HCT116 (cell line): ENCODE data around the gene ADAMTS13. TPM values are rescaled to one million over a fixed set of nuclear protein-coding genes. Genes with fewer than 3 reads are reported as not detected.

Experiments used
- ATAC-seq: fragments of 200-7000 bp; cut with Tn5 transposase; 2 replicates; pipeline ENCODE4 v1.9.1; 2020; ENCODE audit warnings: mild to moderate bottlenecking, moderate library complexity
- BruUV-seq: library from RNA; stranded (reverse); fragments of 400-500 nt; replicated peaks from 2 replicates; lab custom pipeline; 2021; lab: Mats Ljungman, UMichigan
- CTCF ChIA-PET: fragments of 300-600 bp; sonication (Branson Sonifier 250); formaldehyde crosslinking; loops from one replicate; lab custom pipeline; 2021; ENCODE audit warnings: antibody characterized with exemption; lab: Charles Lee
- POLR2A ChIA-PET: fragments of 300-600, 350-600 bp; sonication (Branson Sonifier 250); formaldehyde crosslinking; loops from one replicate; lab custom pipeline; 2021; ENCODE audit warnings: antibody characterized with exemption; lab: Charles Lee
- RAD21 ChIA-PET, 2 experiments: fragments of 300-600 bp; sonication (Branson Sonifier 250); formaldehyde crosslinking; loops; one replicate each; lab custom pipeline; 2023; ENCODE audit warnings: low total read pairs in 2 of 2; ENCODE audit not compliant: uncharacterized antibody in 2 of 2, unreplicated experiment in 2 of 2, low non-redundant PET in 1 of 2; lab: Charles Lee
- DNase-seq: peaks from one replicate; pipeline ENCODE4 v3.0.0-alpha.2; 2010; ENCODE audit warnings: low read depth, low spot score
- H2AFZ ChIP-seq: fragments of 200-600 bp; shearing (Covaris generic), sonication (generic); 2 replicates; pipeline ENCODE4 v1.6.1; 2017; ENCODE audit warnings: low read depth, mixed run types, mixed read lengths, antibody characterized with exemption, low read length; ENCODE audit not compliant: poor library complexity, severe bottlenecking
- H3K27ac ChIP-seq: 2 replicates; pipeline ENCODE4 v1.5.1; 2012; ENCODE audit warnings: low read depth, low read length
- H3K27me3 ChIP-seq: fragments of 200-600 bp; sonication (generic); 2 replicates; pipeline ENCODE4 v1.6.1; 2016; ENCODE audit warnings: mixed run types, low read length, mixed read lengths; ENCODE audit not compliant: insufficient read depth
- H3K36me3 ChIP-seq, 2 experiments: fragments of 200-500 bp in 1 of 2; fragments of 200-600 bp in 1 of 2; sonication (Bioruptor generic) in 1 of 2; sonication (generic) in 1 of 2; 2 replicates each; pipeline versions ENCODE4 v1.5.1 to v1.6.1; 2014 to 2016; ENCODE audit warnings: low read length in 2 of 2, inconsistent platforms in 1 of 2, mixed read lengths in 1 of 2, mixed run types in 1 of 2; ENCODE audit not compliant: insufficient read depth in 2 of 2, control insufficient read depth in 1 of 2
- H3K4me1 ChIP-seq, 2 experiments: fragments of 200-600 bp in 1 of 2; sonication (generic) in 1 of 2; 2 replicates each; pipeline versions ENCODE4 v1.5.1 to v1.6.1; 2012 to 2017; ENCODE audit warnings: low read length in 2 of 2, inconsistent platforms in 1 of 2, mild to moderate bottlenecking in 1 of 2, mixed read lengths in 1 of 2, mixed run types in 1 of 2, moderate library complexity in 1 of 2; ENCODE audit not compliant: insufficient read depth in 2 of 2, control insufficient read depth in 1 of 2
- H3K4me2 ChIP-seq: fragments of 200-600 bp; sonication (generic); 2 replicates; pipeline ENCODE4 v1.6.1; 2017; ENCODE audit warnings: mixed run types, low read length, mixed read lengths
- H3K4me3 ChIP-seq, 2 experiments: fragments of 200-600 bp in 1 of 2; sonication (generic) in 1 of 2; replicated peaks in 1 of 2; 2 replicates each; pipeline ENCODE4 v1.5.1; 2011 to 2016; ENCODE audit warnings: low read length in 2 of 2, control low read depth in 1 of 2, low read depth in 1 of 2, mild to moderate bottlenecking in 1 of 2, mixed read lengths in 1 of 2, mixed run types in 1 of 2
- H3K79me2 ChIP-seq: fragments of 200-600 bp; sonication (generic); 2 replicates; pipeline ENCODE4 v1.6.1; 2017; ENCODE audit warnings: mild to moderate bottlenecking, mixed run types, low read length, moderate library complexity, mixed read lengths; ENCODE audit not compliant: insufficient read depth
- H3K9ac ChIP-seq: fragments of 200-600 bp; sonication (generic); 2 replicates; pipeline ENCODE4 v1.6.1; 2016; ENCODE audit warnings: low read length, mixed read lengths
- H3K9me2 ChIP-seq: fragments of 200-600 bp; sonication (generic), shearing (Covaris generic); 2 replicates; pipeline ENCODE4 v1.6.1; 2017; ENCODE audit warnings: mixed run types, mild to moderate bottlenecking, moderate library complexity; ENCODE audit not compliant: insufficient read depth
- H3K9me3 ChIP-seq, 2 experiments: fragments of 200-500 bp in 1 of 2; fragments of 200-600 bp in 1 of 2; sonication (Bioruptor generic) in 1 of 2; sonication (generic) in 1 of 2; 2 replicates each; pipeline ENCODE4 v1.6.1; 2014 to 2017; ENCODE audit warnings: low read length in 2 of 2, mixed read lengths in 2 of 2, inconsistent platforms in 1 of 2, low read depth in 1 of 2, mild to moderate bottlenecking in 1 of 2, mixed run types in 1 of 2, moderate library complexity in 1 of 2; ENCODE audit not compliant: control insufficient read depth in 1 of 2, insufficient read depth in 1 of 2
- H4K20me1 ChIP-seq: fragments of 200-600 bp; sonication (generic), shearing (Covaris generic); 2 replicates; pipeline ENCODE4 v1.6.1; 2017; ENCODE audit warnings: mixed run types, mild to moderate bottlenecking, moderate library complexity; ENCODE audit not compliant: insufficient read depth
- CEBPB ChIP-seq: IDR thresholded peaks from 2 replicates; pipeline ENCODE4 v1.6.1; 2012; ENCODE audit warnings: low read depth
- CTCF ChIP-seq, 3 experiments: fragments of 200-600 bp in 1 of 3; sonication (generic) in 1 of 3; IDR thresholded peaks in 2 of 3; conservative IDR thresholded peaks in 1 of 3; 2 replicates each; pipeline ENCODE4 v1.5.1; 2012 to 2017; ENCODE audit warnings: low read depth in 2 of 3, low read length in 2 of 3, antibody characterized with exemption in 1 of 3, borderline replicate concordance in 1 of 3, control low read depth in 1 of 3, mild to moderate bottlenecking in 1 of 3, mixed read lengths in 1 of 3, mixed run types in 1 of 3, moderate library complexity in 1 of 3; ENCODE audit not compliant: insufficient read depth in 1 of 3
- EGR1 ChIP-seq: IDR thresholded peaks from 2 replicates; pipeline ENCODE4 v1.6.1; 2012; ENCODE audit warnings: low read depth
- EZH2 ChIP-seq: fragments of 200-600 bp; sonication (generic); IDR thresholded peaks from 2 replicates; pipeline ENCODE4 v1.6.1; 2017; ENCODE audit warnings: antibody characterized with exemption, mixed run types
- EZH2phosphoT487 ChIP-seq: fragments of 200-600 bp; IDR thresholded peaks from 2 replicates; pipeline ENCODE4 v1.6.1; 2018; ENCODE audit warnings: antibody characterized with exemption, borderline replicate concordance
- POLR2A ChIP-seq: IDR thresholded peaks from 2 replicates; pipeline ENCODE4 v1.7.0; 2011; ENCODE audit warnings: borderline replicate concordance; ENCODE audit not compliant: insufficient read depth, insufficient read length; ENCODE audit errors: extremely low read depth
- POLR2AphosphoS5 ChIP-seq: IDR thresholded peaks from 2 replicates; pipeline ENCODE4 v1.6.1; 2011; ENCODE audit warnings: mild to moderate bottlenecking, low read depth, low read length, moderate library complexity
- SIN3A ChIP-seq: IDR thresholded peaks from 2 replicates; pipeline ENCODE4 v1.6.1; 2012; ENCODE audit warnings: low read depth
- SP1 ChIP-seq: IDR thresholded peaks from 2 replicates; pipeline ENCODE4 v1.6.1; 2012; ENCODE audit warnings: low read depth
- SRF ChIP-seq: IDR thresholded peaks from 2 replicates; pipeline ENCODE4 v1.6.1; 2012; ENCODE audit warnings: low read depth
- TCF7L2 ChIP-seq: IDR thresholded peaks from 2 replicates; pipeline ENCODE4 v1.7.0; 2011; ENCODE audit warnings: borderline replicate concordance, inconsistent platforms; ENCODE audit not compliant: insufficient read depth, insufficient read length; ENCODE audit errors: extremely low read depth
- intact Hi-C: fragments of 100-400 bp; cut with micrococcal nuclease; formaldehyde crosslinking; loops from 2 replicates; pipeline ENCODE4 v1.10.0; 2022
- total RNA-seq: library from RNA; stranded (reverse); gene quantifications from one replicate; pipeline ENCODE4 v1.2.1, GENCODE V29; 2021; ENCODE audit not compliant: unreplicated experiment
- TF ChIP-seq, protein P1 (sequence below): IDR thresholded peaks from 2 replicates; pipeline ENCODE4 v1.6.1; 2012; ENCODE audit warnings: low read depth
- TF ChIP-seq, protein P2 (sequence below): IDR thresholded peaks from 2 replicates; pipeline ENCODE4 v1.6.1; 2011; ENCODE audit warnings: mild to moderate bottlenecking, low read length, moderate library complexity; ENCODE audit not compliant: insufficient replicate concordance; ENCODE audit errors: extremely low read depth

Gene ADAMTS13
- total RNA-seq, 1 experiment from 2014 or later, result 9.2 TPM

DNA sequence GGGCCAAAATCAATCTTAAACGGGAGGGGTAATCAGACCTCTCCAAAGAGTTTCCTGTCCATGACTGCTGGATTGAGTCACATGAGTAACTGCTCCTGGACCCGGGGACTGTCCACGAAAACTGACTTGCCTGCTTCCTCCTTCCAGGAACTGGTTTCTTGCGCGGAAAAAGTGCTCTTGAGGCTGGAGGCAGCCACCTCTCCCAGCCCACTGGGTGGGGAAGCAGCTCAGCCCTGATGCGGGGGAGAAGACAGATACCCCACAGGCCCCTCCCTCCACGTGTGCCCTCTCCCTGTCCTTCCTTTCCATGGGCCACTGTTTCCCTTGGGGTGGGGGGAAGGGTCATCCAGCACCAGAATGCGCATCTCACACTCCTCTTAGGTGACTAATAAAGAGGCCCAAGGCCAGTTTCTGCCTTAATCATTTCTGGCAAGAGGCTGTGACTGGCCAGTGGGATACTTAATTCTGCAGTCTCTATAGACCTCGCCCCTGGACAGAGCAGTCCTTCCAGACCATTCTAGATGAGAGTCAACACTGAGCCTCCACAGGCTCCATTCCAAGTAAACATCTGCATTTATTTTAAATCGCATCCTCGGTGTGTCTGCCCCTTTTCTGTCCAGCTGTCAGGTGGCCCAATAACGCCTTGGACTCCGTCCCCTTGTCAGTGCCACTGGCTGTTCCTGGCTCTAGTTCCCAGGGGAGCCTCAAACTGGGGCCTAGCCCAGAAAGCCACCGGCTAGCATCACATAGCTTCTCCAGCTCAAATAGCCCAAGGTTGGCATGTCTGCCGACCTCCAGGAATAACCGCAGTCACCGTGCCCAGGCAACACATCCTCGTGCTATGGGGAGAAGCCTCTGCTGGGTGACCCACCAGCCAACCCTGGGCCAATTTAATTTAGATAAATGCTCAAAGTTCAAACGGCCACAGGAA, 16.4 kb upstream of the ADAMTS13 start:
- TF ChIP-seq SIN3A, result no peak
- no peak for TF ChIP-seq POLR2AphosphoS5
- TF ChIP-seq, protein P1, sequence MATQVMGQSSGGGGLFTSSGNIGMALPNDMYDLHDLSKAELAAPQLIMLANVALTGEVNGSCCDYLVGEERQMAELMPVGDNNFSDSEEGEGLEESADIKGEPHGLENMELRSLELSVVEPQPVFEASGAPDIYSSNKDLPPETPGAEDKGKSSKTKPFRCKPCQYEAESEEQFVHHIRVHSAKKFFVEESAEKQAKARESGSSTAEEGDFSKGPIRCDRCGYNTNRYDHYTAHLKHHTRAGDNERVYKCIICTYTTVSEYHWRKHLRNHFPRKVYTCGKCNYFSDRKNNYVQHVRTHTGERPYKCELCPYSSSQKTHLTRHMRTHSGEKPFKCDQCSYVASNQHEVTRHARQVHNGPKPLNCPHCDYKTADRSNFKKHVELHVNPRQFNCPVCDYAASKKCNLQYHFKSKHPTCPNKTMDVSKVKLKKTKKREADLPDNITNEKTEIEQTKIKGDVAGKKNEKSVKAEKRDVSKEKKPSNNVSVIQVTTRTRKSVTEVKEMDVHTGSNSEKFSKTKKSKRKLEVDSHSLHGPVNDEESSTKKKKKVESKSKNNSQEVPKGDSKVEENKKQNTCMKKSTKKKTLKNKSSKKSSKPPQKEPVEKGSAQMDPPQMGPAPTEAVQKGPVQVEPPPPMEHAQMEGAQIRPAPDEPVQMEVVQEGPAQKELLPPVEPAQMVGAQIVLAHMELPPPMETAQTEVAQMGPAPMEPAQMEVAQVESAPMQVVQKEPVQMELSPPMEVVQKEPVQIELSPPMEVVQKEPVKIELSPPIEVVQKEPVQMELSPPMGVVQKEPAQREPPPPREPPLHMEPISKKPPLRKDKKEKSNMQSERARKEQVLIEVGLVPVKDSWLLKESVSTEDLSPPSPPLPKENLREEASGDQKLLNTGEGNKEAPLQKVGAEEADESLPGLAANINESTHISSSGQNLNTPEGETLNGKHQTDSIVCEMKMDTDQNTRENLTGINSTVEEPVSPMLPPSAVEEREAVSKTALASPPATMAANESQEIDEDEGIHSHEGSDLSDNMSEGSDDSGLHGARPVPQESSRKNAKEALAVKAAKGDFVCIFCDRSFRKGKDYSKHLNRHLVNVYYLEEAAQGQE, result no peak
- no peak for TF ChIP-seq CTCF (IDR thresholded peaks at IDR 0.05 in 2 of 3, conservative IDR thresholded peaks at IDR 0.05 in 1 of 3; ENCODE audit: borderline replicate concordance in 1 of 3, insufficient read depth in 1 of 3, low read depth in 2 of 3, low read length in 2 of 3)
- TF ChIP-seq EZH2, result no peak
- no peak for TF ChIP-seq TCF7L2
- TF ChIP-seq EZH2phosphoT487, result no peak
- TF ChIP-seq, protein P2, sequence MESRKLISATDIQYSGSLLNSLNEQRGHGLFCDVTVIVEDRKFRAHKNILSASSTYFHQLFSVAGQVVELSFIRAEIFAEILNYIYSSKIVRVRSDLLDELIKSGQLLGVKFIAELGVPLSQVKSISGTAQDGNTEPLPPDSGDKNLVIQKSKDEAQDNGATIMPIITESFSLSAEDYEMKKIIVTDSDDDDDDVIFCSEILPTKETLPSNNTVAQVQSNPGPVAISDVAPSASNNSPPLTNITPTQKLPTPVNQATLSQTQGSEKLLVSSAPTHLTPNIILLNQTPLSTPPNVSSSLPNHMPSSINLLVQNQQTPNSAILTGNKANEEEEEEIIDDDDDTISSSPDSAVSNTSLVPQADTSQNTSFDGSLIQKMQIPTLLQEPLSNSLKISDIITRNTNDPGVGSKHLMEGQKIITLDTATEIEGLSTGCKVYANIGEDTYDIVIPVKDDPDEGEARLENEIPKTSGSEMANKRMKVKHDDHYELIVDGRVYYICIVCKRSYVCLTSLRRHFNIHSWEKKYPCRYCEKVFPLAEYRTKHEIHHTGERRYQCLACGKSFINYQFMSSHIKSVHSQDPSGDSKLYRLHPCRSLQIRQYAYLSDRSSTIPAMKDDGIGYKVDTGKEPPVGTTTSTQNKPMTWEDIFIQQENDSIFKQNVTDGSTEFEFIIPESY, result no peak
- no peak for TF ChIP-seq CEBPB
- TF ChIP-seq EGR1, result no peak
- TF ChIP-seq POLR2A, result no peak
- no peak for TF ChIP-seq SP1
- no peak for TF ChIP-seq SRF
- Histone ChIP-seq H3K9me3 (no peaks in the 10 kb centered on the region), H3K4me2 (no peak overlapping the region), H3K79me2 (no peaks in the 10 kb centered on the region; the same call in 1 of the 2 replicates), H3K4me1 (peaks cover 0 to 5% of the 10 kb centered on the region in 2 experiments; a peak in 1 of 4 replicates), H3K27ac (no peak overlapping the region), H3K27me3 (no peaks in the 10 kb centered on the region), H3K4me3 (no peak overlapping the region), H3K9ac (no peak overlapping the region), H3K9me2 (no peaks in the 10 kb centered on the region), H3K36me3 (peaks cover 23 to 33% of the 10 kb centered on the region in 2 experiments; a peak in 3 of 4 replicates), H4K20me1 (no peaks in the 10 kb centered on the region), H2AFZ (no peak overlapping the region)
- intact Hi-C loops, result loop anchor here (2.0 kb wide), 1 partner anchor 321 kb away; no protein-coding TSS in a partner anchor
- CTCF ChIA-PET, result no interaction called here
- POLR2A ChIA-PET, result no interaction called here
- no peak for DNase-seq
- no peak for ATAC-seq
- RAD21 ChIA-PET, result interaction anchor here in 1 of 2 experiments (0.7 kb wide), 1 partner anchor 40 kb away, joined by 3 read pairs; no protein-coding TSS in a partner anchor
- TSS peak; percentile 1 for BruUV-seq
